GM19468 (cell line): Measurements from ENCODE around the gene CLDN25.
"Not testable (repeated sequence)": the region's sequence is repeated elsewhere in the genome, so short reads cannot be mapped to it uniquely, and the experiment has no call there.

Experiments
- ATAC-seq: cut with Tn5 transposase; IDR thresholded peaks from one replicate; pipeline ENCODE4 v1.9.1; 2021; ENCODE audit warnings: mild to moderate bottlenecking, moderate library complexity, moderate number of reproducible peaks; ENCODE audit not compliant: unreplicated experiment; ENCODE audit errors: extremely low read depth

The CLDN25 gene

DNA sequence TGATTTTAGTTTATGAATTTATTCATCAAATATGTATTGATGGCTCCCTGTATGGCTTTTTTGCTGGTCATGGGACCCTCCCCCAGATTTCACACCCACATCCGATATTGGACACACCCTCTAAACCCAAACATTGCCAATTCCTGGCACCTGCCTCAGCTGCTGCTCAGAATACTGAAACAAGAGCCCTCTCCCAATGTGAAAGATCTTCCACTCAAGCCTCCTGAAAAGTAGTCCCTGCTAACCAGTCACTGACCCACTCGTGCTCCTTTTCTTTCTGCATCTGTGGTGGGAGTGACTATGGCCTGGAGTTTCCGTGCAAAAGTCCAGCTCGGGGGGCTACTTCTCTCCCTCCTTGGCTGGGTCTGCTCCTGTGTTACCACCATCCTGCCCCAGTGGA is at the start of gene CLDN25:
TSS of gene CLDN25 (plus strand) at position 301 of the 400 bp plus-strand sequence. CDS start at position 301, 0 bp downstream.
- no peak for ATAC-seq

DNA sequence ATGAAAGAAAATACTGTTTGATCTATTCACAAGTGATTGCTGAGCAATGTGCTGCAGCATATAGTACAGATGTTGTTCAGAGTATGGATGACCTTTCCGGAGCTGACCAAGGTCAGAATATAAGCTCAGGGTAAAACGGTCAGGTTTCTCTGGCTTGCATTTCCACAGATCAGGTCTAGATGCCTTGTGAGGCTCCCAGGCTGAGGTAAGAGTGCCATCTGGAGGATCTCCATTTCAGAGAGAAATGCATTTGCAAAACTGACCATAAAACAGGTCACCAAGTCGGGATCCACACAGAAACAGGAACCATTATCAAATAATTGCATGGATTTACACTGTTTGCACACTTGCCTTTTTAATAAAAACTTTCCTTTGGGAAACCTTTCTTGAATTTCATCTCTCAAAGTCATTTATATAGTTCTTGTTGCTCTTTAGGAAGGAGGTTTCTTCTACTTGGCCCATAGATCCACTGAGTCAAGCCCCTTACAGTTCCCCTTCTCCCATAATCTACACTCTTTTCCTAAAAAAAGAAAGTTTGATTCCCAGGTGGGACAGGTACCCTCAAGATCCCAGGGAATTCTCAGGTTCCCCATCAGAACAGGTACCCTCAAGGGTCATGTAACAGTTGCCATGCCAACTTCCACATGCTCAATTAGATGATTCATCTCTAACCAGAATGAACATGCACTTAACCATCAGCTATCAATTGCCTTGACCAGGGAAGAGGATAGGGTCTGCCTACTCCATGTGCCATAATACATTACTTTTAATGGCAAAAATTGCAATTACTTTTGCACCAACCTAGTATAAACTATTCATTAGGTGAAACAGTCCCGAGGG is 48.5 kb upstream of the CLDN25 start:
- no peak for ATAC-seq

DNA sequence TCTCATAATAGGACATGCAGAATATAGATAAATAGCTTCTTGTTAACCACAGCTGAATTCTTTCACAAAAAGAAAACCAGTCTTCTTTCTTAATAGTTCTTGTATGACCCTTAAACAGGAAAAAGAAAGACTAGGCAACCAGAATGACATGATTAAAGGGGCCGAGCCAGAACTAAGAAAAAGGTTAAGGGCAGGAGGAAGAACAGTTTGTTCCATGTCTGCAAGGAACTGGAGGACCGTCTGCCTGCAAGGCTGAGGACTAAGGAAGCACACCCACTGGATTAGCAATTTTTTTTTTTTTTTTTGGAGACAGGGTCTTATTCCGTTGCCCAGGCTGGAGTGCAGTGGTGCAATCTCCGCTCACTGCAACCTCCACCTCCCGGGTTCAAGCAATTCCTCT is 47.5 kb upstream of the CLDN25 start:
- no peak for ATAC-seq

DNA sequence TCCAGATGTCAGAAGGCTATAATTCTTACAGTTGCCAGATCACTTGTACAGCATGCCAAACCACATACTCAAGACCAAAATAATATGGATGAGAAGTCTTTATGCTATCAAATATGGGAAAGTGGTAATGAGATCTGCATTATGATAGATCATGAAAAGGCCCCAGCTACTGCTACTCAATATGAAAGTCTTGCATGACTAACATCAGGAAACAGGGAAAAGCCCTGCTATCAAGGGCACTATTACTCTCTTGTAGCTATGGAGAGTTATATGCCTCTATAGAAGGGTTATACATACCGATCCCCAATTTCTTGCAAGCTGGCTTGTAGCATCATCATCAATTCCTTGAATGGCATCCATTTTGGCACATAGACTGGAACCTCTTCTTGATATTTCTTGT is 43.3 kb upstream of the CLDN25 start:
- ATAC-seq, result no peak

DNA sequence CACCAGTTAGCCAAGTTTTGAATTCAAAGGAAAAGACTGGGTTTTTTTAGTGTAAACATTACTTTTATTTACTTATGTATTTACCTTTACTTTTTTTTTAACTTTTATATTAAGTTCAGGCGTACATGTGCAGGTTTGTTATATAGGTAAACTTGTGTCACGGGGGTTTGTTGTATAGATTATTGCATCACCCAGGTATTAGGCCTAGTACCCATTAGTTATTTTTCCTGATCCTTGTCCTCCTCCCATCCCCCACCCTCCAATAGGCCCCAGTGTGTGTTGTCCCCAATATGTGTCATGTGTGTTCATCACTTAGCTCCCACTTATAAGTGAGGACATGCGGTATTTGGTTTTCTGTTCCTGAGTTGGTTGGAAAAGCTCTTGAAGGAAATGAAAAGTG is 26.7 kb upstream of the CLDN25 start:
- no peak for ATAC-seq

DNA sequence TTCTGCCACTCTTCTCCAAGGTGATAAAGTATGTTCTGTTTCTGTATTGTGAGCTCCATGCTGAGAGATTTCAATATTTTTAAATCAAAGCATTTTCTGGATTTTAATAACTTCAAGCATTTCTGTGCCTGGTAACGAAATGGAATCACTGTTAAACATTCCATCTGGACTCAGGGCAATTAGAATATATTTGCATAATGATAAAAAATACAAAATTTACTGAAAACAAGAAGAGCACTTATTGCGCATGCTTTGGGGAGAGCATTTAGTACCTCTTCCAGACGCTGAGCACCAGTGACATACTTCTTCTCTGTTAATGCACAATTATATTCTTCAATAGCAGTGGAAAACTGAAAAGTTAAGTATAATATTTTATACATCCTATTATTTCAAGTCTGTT is 19.4 kb upstream of the CLDN25 start:
- no peak for ATAC-seq

DNA sequence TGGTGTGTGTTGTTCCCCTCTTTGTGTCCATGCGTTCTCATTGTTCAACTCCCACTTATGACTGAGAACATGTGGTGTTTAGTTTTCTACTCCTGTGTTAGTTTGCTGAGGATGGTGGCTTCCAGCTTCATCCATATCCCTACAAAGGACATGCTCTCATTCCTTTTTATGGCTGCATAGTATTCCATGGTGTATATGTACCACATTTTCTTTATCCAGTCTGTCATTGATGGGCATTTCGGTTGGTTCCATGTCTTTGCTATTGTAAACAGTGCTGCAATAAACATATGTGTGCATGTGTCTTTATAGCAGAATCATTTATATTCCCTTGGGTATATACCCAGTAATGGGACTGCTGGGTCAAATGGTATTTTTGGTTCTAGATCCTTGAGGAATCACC is 16.6 kb upstream of the CLDN25 start:
- ATAC-seq, result not testable (repeated sequence)

DNA sequence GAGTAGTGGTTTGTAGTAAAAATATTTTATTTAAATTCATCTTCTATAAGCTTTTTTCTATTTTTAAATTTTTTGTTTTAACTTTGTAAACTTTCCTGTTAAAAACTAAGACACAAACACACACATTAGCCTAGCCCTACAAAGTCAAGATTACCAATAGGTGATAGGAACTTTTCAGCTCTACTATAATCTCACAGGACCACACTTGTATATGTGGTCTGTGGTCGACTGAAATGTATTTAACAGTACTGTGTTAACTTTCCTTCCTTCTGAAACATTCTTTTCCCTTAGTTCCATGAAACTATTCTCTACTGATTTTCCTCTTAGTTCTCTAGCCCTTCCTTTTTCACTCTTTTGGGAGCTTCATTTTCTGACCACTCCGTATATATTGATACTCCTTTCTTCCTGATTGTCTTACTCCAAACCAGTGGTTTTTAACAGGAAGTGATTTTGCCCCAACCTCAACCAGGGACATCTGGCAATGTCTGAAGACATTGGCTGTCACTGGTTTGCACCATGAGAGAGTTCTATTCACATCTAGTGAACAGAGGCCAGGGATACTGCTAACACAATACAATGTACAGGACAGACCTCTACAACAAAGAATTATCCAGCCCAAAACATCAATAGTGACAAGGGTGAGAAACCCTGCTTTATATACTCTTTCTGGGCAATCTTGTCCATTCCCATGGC is 14.9 kb upstream of the CLDN25 start:
- no peak for ATAC-seq

DNA sequence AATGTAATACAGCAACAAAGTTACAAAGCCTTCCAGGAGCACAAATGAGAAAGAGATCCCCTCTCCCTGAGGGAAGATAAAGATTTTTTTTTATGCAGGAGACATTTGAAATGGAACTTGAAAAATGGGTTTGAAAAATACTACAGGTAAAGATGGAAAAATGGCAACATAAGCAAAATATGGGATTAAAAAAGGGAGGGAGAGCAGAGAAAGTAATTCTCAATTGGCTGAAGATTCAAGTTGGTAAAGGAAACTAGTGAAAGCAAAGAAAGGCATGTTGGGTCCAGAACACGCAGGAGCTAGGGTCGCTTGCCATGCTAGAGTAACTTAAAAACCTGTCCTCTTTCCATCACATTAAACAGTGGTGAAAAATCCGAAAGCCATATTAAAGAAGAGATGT is 7.6 kb upstream of the CLDN25 start:
- ATAC-seq, result no peak

DNA sequence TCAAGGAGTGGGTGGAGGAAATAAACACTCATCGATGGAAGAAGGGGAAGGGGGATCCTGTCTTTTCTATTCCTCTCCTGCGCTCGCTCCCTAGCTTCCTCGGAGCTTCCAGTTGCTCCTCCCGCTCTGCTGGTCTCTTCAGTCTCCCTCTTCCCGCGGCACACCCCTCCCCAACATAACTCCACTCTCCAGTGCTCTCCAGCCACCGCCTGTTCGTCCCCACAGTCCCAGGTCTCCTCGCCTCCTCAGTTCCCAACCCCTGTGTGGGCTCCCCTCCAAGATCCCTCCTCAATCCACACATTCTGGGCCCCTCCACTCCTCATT is 6.5 kb upstream of the CLDN25 start:
- no peak for ATAC-seq

DNA sequence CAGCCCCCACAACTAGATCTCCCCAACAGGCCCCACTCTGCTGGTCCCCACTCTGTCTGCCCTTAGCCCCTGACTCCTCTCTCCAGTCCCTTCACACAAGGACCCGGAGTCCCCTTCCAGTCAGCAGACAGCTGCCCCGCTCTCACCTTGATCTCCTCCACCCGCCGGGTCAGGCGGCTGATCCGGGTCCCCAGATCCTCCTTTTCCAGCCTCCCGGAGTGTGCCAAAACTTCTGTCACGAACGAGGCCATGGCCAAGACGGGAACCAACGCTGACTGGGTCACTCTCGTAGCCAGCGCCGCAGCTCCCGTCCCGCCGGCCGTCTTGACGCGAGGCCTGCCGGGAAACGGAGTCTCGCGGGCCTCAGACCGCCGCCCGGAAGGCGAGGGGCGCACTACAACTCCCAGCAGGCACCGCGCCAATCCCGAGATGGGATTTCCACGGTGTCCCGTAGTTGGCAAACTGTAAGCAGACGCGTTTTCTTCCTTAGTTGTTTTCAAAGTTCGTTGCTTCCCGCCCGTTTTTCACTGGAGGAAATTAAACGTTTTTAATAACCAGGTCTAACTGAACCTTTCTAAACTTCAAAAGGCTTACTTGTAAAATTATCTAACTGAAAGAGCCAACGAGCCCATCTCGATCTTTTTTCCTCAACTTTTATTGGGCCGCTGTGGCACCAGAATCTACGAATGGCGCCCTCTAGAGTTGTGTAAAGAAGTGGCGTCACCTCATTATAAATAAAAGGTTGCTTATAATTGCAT is 6.0 kb upstream of the CLDN25 start, which contains the start of gene ZW10:
TSS of gene ZW10 (minus strand) at position 277 of the 758 bp plus-strand sequence. CDS start at position 251, 26 bp downstream.
- ATAC-seq, result peak; percentile 98

DNA sequence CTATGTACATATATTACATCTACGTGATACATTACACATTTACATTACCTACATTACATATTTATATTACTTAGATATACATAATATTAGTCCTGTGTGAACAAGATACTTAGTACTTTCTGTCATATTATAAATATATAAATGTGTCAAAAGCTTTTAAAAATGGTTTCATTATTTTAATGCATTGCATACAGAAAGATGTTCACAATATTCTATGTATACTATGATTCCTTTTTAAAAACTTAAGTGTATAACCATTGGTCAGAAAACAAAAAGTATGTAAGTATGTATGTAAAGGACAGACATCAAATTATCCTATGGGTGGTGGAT is 5.5 kb upstream of the CLDN25 start:
- ATAC-seq, result no peak

DNA sequence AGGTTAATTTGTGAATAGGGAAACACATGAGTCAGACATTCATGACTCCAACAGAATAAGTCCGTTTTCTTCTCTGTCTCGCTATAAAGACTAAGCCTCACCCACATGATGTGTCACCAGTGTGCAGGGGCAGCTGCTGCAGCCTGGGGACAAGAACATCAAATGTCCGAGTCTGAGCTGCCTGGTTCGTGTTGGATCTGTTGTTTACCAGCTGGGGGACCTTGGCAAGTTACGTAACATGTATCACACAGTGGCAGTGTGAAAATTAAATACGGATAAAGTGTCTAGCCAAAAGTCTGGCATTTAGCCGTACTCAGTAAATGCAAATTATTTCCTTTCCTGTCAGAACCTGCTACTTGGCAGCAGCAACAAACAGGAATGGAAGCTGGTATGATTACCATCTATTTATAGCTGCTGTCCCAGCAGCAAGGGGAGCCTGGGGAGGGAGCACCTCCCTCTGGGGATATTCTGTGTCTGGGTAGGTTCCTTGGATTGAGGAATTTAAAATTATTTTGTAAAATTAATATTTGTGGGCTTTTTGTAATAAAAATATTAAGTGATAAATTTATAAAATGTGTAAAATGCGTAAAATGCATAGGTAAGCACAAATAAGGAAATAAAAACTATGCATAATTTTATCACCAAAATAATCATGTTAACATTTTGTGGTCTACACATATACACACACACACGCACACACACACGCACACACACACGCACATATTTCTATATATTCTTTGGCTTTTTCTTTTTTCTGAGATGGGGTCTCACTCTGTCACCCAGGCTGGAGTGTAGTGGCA is 1.3 kb upstream of the CLDN25 start:
- no peak for ATAC-seq

DNA sequence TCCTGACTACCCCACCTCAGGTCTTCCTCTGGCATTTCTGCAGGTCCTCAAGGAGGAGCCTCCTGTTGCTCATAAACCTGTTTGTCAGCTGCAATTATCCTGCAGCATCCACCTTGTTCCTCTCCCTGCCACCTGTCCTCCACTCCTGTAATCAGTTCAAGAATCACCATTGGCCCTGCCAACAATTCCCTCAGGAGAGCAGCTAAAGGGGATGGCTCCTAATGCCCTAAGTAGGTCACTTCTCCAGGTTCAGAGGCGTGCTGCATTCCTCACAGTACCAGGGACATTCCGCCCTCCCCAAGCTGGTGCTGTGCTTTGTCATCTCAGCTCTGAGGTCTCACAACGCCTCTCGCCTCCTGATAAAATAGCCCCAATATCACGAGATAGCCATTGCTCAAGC is 2.1 kb downstream of the CLDN25 start:
- ATAC-seq, result no peak

DNA sequence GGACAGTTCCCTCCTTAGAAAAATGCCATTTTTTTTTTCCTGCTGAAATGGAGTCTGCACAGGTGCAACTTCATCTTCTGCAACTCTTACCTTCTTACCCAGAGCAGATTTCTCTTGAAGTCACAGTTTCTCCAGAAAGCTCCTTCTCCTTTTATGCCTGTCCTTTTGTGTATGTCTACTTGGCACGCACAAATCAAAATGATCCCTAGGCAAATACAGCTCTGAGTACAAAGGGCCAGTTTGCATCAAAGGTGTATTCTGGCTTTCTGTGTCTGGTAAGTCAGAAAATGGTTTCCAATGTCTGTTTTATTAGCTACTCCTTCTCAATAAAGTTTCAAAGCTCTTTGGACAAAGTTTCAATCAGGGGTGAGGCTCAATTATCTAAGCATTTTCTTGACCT is 2.5 kb downstream of the CLDN25 start:
- ATAC-seq, result no peak

DNA sequence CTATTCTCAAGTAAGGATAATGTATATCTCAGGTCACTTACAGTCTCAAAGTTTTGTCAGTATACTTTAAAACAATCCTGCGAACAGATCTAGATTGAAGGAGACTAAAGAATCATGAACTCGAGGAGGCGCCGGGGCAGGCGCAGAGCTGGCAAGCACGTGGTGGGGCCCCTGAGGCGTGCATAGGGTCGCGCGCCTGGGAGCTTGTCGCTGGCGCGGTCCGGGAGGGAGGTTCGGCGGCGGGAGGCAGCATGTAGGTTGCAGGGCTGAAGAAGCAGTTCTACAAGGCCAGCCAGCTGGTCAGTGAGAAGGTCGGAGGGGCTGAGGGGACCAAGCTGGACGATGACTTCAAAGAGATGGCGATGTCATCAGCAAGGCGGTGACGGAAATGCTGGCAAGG is 9.4 kb downstream of the CLDN25 start:
- ATAC-seq, result not testable (repeated sequence)

DNA sequence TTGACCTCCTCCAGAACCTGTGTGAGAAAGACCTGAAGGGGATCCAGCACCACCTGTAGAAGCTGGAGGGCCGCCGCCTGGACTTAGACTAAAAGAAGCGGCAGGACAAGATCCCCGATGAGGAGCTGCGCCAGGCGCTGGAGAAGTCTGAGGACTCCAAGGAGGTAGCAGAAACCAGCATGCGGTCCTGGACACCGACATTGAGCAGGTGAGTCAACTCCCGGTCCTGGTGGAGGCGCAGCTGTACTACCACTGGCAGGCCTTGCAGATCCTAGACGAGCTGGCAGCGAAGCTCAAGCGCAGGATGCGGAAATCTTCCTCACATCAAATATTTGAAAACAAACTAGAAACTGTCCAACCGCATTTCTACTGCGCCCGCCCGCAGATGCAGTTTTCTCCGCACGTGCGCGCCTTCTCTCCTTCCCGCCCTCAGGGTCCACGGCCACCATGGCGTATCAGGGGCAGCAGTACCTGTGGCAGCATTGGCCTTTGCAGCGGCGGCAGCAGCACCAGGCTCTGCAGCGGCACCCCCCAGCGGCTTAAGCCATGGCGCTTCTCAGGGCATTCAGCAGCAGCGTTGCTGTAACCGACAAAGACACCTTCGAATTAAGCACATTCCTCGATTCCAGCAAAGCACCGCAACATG is 10.2 kb downstream of the CLDN25 start:
- no peak for ATAC-seq

DNA sequence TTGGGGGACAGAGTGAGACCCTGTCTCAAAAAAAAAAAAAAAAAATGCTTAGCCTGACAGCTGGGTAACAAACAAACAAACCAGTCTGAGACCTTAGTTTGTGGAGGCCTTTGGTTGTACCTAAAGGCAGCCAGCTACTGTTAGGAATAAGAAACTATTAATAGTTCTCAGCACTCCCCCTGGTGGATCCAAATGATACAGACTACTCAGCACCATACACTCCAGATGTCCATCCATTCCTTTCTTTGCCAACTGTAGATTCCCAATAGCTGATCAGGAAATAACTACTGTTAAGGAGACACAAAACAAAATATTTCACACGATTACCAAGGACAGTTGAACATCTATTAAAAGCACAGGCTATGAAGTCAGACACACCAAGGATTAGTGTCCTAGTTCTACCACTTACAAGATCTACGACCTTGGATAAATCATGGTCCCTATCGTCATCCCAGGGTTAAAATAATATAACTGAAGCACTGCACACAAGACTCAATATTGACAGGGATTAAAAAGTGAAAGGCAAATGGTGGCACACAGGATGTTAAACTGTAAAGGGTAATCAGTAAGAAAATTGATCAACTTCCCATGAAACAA is 17.2 kb downstream of the CLDN25 start:
- no peak for ATAC-seq

DNA sequence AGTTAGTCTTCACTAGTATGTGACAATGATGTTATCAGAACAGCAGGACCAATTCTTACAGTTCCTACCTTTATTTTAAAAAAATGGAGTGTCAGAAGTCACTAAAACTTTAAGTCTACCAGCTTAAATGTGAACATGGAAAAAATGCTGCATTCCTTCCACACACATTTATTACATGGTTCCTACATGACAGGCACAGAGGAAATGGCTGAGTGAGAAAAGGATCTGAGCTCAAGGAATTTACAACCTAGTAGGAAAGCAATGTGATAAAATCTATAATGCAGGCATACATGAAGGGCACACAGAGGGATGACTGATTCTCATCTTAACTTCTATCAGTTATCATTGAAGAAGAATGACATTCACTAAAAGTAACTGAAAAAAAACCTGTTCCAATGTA is 23.0 kb downstream of the CLDN25 start:
- no peak for ATAC-seq
